WI38 (cell line): ENCODE data around the gene GNAS-AS1.

ENCODE experiments used
- H3K4me3 ChIP-seq: 2 replicates; pipeline ENCODE4 v1.5.1; 2011; ENCODE audit warnings: low read depth, mild to moderate bottlenecking, control low read depth, low read length
- CTCF ChIP-seq: IDR thresholded peaks from 2 replicates; pipeline ENCODE4 v1.5.1; 2012; ENCODE audit warnings: low read depth, mild to moderate bottlenecking, control low read depth, low read length

GNAS-AS1 gene

GRCh38 chr20:58816051-58816450 lies 34.7 kb downstream of the GNAS-AS1 start:
- H3K4me3 ChIP-seq, result no peak overlapping the region
- no peak for TF ChIP-seq CTCF

GRCh38 chr20:58815448-58815847 lies 35.3 kb downstream of the GNAS-AS1 start:
- no peak overlapping the region for H3K4me3 ChIP-seq
- TF ChIP-seq CTCF, result no peak

- no peak overlapping the region for H3K4me3 ChIP-seq
Observed at GRCh38 chr20:58813369-58813768, 37.3 kb downstream of the GNAS-AS1 start.

GRCh38 chr20:58811334-58811733 lies 39.4 kb downstream of the GNAS-AS1 start:
- TF ChIP-seq CTCF, result no peak
- H3K4me3 ChIP-seq, result no peak overlapping the region

More at GRCh38 chr20:58813369-58813768, 37.3 kb downstream of the GNAS-AS1 start:
- no peak for TF ChIP-seq CTCF

GRCh38 chr20:58810879-58811250 lies 39.8 kb downstream of the GNAS-AS1 start:
- H3K4me3 ChIP-seq, result no peak overlapping the region
- no peak for TF ChIP-seq CTCF

- no peak for TF ChIP-seq CTCF
- no peak overlapping the region for H3K4me3 ChIP-seq
Observed at GRCh38 chr20:58810116-58810878, 40.4 kb downstream of the GNAS-AS1 start.

GRCh38 chr20:58808271-58809046 lies 42.2 kb downstream of the GNAS-AS1 start:
- H3K4me3 ChIP-seq, result no peak overlapping the region
- no peak for TF ChIP-seq CTCF
